B cell (primary cell): ENCODE data around the gene ACER2.

Experiments
- EZH2 ChIP-seq: IDR thresholded peaks from 2 replicates; pipeline ENCODE4 v1.6.1; 2012; ENCODE audit warnings: borderline replicate concordance, low read depth, mild to moderate bottlenecking, moderate library complexity, low read length; ENCODE audit not compliant: insufficient read depth, poor library complexity, severe bottlenecking
- TF ChIP-seq, protein P1 (sequence below): fragments of 200-600 bp; IDR thresholded peaks from one replicate; pipeline ENCODE4 v1.8.0; 2022; ENCODE audit warnings: antibody characterized with exemption, mild to moderate bottlenecking

DNA sequence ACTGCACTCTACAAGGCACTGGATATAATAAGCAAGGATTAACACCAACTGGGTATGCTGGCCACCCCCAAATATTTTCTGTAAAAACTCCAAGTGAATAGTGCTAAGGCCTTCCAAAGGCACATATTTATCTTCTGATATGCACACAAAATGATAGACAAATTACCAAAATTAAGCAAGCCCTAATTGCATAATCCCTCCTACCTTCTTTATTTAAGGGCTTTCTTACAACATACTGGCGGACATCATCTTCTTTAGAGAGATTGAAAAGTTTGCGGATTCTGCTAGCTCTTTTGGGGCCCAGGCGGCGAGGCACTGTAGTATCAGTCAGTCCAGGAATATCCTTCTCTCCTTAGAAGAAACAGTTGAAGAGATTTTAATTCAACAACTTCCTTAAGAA, 30.6 kb upstream of the ACER2 start:
- TF ChIP-seq, protein P1, sequence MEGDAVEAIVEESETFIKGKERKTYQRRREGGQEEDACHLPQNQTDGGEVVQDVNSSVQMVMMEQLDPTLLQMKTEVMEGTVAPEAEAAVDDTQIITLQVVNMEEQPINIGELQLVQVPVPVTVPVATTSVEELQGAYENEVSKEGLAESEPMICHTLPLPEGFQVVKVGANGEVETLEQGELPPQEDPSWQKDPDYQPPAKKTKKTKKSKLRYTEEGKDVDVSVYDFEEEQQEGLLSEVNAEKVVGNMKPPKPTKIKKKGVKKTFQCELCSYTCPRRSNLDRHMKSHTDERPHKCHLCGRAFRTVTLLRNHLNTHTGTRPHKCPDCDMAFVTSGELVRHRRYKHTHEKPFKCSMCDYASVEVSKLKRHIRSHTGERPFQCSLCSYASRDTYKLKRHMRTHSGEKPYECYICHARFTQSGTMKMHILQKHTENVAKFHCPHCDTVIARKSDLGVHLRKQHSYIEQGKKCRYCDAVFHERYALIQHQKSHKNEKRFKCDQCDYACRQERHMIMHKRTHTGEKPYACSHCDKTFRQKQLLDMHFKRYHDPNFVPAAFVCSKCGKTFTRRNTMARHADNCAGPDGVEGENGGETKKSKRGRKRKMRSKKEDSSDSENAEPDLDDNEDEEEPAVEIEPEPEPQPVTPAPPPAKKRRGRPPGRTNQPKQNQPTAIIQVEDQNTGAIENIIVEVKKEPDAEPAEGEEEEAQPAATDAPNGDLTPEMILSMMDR: no peak
- no peak for TF ChIP-seq EZH2
